22Rv1 (cell line): ENCODE measurements around the gene PTBP1.

Experiments
- H3K27ac ChIP-seq: fragments of 450-650 bp; 2 replicates; pipeline ENCODE4 v1.5.1; 2017
- CTCF ChIP-seq: fragments of 450-650 bp; IDR thresholded peaks from 2 replicates; pipeline ENCODE4 v1.5.1; 2017; ENCODE audit warnings: mild to moderate bottlenecking
- ZFX ChIP-seq: fragments of 450-650 bp; IDR thresholded peaks from 2 replicates; pipeline ENCODE4 v1.6.1; 2017; ENCODE audit warnings: antibody characterized with exemption, borderline replicate concordance

PTBP1 gene

DNA sequence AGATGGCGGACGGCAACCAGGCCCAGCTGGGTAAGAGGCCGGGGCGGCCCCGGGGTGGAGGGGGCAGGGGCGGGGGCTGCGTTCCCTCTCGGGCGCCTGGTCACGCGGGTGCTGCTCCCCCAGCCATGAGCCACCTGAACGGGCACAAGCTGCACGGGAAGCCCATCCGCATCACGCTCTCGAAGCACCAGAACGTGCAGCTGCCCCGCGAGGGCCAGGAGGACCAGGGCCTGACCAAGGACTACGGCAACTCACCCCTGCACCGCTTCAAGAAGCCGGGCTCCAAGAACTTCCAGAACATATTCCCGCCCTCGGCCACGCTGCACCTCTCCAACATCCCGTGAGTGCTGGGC, 11.1 kb downstream of the PTBP1 start:
- H3K27ac ChIP-seq, result no peak overlapping the region
- TF ChIP-seq CTCF, result no peak
- no peak for TF ChIP-seq ZFX

GRCh38 chr19:810077-810855, 13.0 kb downstream of the PTBP1 start:
- no peak overlapping the region for H3K27ac ChIP-seq

DNA sequence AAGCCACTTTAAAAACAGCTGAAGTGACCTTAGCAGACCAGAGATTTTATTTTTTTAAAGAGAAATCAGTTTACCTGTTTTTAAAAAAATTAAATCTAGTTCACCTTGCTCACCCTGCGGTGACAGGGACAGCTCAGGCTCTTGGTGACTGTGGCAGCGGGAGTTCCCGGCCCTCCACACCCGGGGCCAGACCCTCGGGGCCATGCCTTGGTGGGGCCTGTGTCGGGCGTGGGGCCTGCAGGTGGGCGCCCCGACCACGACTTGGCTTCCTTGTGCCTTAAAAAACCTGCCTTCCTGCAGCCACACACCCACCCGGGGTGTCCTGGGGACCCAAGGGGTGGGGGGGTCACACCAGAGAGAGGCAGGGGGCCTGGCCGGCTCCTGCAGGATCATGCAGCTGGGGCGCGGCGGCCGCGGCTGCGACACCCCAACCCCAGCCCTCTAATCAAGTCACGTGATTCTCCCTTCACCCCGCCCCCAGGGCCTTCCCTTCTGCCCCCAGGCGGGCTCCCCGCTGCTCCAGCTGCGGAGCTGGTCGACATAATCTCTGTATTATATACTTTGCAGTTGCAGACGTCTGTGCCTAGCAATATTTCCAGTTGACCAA, 13.7 kb downstream of the PTBP1 start:
- no peak for TF ChIP-seq CTCF
- no peak for TF ChIP-seq ZFX
- H3K27ac ChIP-seq, result no peak overlapping the region

More at GRCh38 chr19:810077-810855, 13.0 kb downstream of the PTBP1 start:
- TF ChIP-seq CTCF (no peak), ZFX (no peak)

DNA sequence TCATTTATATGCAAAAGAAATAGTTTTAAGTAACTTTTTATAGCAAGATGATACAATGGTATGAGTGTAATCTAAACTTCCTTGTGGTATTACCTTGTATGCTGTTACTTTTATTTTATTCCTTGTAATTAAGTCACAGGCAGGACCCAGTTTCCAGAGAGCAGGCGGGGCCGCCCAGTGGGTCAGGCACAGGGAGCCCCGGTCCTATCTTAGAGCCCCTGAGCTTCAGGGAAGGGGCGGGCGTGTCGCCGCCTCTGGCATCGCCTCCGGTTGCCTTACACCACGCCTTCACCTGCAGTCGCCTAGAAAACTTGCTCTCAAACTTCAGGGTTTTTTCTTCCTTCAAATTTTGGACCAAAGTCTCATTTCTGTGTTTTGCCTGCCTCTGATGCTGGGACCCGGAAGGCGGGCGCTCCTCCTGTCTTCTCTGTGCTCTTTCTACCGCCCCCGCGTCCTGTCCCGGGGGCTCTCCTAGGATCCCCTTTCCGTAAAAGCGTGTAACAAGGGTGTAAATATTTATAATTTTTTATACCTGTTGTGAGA, 14.3 kb downstream of the PTBP1 start:
- no peak overlapping the region for H3K27ac ChIP-seq
- no peak for TF ChIP-seq CTCF
- no peak for TF ChIP-seq ZFX

DNA sequence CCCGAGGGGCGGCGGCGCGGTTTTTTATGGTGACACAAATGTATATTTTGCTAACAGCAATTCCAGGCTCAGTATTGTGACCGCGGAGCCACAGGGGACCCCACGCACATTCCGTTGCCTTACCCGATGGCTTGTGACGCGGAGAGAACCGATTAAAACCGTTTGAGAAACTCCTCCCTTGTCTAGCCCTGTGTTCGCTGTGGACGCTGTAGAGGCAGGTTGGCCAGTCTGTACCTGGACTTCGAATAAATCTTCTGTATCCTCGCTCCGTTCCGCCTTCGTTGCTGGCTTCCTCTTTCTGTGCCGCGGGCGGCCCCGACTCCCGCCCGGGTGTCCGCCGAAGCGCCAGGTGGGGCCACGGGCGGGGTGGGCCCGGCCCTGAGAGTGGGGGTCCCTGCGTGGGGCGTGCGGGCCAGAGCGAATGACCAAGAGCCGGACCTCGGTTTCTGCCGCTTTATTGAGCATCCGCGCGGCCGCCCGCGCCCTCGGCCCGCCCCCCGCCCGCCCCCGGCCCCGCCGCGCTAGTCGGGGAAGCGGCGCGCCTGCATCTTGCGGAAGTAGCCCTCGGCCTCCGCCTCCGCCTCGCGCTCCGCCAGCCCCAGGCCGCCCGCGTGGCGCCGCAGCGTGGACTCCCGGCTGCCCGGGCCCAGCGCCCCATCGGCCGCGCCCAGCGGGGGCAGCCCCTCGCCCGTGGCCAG, 14.9 kb downstream of the PTBP1 start:
- H3K27ac ChIP-seq, result no peak overlapping the region
- TF ChIP-seq ZFX (no peak), CTCF (no peak)

GRCh38 chr19:812747-813218, 15.5 kb downstream of the PTBP1 start:
- no peak for TF ChIP-seq ZFX
- no peak for TF ChIP-seq CTCF
- no peak overlapping the region for H3K27ac ChIP-seq
